Activated CD4-positive, alpha-beta T cell treated with anti-CD3 and anti-CD28 coated beads, Interleukin-2, amount 50 U/mL, for 4 hours (primary cell): Measurements from ENCODE around the gene TMEM132E.
A peak's percentile ranks its signal among the peaks of the same experiment; 100 is the strongest.

Source experiments
- DNase-seq, 2 experiments: peaks; one replicate each; pipeline ENCODE4 v3.0.0-alpha.2; 2020

TMEM132E gene

GRCh38 chr17:34569591-34569990 is 9.8 kb upstream of the TMEM132E start:
- no peak for DNase-seq

GRCh38 chr17:34570506-34570905 is 8.9 kb upstream of the TMEM132E start:
- DNase-seq, result no peak

DNA sequence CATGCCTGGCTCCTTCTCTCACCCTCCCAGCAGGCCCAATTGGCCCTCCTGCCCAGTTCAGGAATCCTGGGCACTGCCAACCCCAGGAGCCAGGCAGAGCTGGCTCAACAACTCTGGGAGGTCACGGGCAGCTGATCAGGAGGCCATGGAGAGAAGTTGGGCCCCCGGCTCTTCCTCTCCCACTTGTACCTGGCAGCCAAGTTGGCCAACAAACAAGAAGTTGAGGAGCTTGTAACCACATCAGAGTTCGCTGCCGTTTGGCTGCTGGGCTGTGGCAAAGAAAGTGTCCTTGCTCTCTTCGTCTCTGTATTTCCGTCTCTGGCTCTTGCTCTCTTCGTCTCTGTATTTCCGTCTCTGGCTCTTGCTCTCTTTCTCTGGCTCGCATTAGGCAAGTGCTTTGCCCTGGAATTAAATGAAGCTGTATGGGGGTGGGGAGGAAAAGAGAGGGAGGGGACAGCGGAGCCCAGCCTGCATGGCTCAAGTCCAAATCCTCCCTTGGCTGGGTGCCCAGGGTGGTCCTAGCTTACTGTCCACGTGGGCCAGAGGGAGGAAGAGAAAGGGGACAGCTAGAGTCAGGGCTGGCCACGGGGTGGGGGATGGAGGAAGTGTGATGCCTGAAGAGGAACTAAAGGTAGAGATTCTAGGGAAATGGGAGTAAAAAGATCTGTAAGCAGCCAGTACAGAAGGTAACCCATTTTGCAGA is 7.8 kb upstream of the TMEM132E start:
- DNase-seq, result no peak

DNA sequence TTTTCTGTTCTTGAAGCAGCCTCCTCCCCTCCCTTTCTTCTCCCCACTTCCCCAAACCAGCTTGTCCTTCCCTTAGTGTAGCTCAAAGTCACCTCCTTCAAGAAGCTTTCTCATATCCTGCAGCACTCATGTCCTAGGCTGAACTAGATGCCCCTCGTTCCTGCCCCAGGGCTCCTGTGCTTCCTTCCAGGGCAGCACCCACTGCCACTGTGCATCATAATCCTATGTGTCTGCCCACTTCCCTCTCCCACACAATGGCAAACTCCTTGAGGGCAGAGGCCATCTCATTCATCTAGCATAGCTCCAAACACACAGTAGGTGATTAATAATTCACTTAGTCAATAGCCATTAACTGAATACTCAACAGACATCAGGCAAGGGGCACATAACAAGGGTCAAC is 6.9 kb upstream of the TMEM132E start:
- DNase-seq, result no peak

DNA sequence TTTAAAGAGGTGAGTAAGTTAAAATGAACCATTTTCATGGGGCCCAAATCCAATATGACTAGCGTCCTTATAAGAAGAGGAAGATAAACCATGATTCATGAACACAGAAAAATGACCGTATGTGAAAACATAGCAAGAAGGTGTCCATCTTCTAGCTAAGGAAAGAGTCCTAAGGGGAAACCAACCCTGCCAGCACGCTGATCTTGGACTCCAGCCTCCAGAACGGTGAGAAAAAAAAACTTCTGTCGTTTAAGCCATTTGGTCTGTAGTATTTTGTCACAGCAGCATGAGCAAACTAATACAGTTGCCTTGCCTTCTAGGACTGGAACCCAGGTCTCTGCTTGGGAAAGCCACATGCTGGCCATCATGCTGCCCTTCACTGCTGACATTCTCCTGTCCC is 4.2 kb upstream of the TMEM132E start:
- no peak for DNase-seq

GRCh38 chr17:34578016-34578415 is 1.4 kb upstream of the TMEM132E start:
- no peak for DNase-seq

DNA sequence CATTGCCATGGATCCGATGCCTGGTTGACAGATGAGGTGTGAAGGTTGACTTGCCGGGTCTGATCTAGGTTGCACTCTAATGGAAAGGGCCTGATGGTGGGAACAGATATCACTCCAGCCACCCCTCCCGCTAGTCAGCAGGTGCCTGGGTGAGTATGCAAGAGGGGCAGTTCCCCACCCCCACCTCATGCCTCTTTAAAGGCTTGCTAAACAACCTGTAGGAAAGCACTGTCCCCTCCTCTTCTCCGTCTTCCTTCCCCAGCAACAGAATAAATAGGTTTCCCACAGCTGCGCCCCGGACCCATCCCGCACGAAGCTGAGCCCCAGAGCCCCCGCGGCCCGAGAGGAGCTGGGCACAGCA is 746 bp upstream of the TMEM132E start:
- no peak for DNase-seq

DNA sequence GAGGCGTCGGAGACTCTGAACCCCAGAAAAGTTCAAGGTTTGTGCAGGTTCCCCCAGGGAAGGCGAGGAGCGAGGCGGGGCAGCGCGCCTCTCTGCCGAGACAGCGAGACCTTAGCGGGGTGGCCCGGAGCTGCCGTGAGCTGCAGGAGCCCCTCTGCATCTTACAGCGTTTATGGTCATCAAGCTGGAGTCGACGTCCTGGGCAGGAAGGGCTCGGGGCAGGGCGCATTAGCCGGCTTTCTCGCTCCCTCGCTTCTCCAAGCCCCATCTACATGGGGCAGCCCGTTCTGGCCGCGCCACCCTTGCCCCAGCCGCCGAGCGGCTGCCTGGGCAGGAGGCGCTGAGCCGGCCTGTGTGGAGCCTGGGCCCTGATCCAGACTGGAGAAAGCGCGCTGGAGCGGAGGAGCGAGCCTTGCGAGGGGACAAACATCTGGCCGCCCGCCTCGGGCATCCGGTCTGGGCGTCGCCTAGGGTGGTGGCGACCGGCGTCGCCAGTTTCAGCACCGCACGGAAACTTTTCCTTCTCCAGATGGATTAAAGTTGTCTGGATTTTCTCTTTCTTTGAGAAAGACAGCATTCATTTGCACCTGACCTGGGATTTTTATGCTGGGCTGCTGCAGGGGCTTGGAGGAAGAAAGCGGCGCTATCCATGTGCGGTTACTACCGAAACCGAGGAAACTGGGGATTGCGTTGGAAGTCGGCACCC is 750 bp downstream of the TMEM132E start:
- DNase-seq, result no peak

DNA sequence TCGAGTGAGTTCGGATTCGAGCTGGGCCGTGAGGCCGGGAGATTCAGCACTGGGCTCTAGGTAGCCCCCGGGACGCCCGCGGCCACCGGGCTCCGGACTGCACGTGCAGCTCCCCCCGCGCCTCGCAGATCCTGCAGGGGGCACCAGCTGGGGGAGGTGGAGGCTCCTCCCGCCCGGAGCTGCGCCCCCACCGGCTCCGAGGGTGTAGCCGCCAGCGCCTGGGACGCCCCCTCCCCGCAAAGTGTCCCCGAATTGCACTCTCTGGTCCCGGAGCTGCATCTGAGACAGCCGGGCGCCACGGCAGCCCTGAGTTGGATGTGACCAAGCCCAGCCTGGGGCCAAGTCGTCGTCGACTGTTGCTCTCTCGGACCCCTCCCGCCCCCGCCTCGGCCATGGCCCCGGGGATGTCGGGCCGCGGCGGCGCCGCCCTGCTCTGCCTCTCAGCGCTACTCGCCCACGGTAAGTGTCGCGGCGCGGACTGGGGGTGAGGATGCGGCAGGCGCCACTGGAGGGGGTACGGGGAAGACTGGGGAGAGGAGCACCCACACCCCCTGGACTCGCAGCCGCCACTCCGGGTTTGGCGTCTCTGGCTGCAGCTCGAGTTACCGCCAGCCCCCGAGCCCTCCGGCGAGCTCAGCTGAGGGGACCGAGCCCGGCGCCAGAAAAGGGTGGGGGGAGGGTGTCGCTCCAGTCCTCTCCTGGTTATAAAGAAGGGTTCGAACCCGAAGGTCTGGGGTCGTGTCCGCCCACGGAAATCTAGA is 1.5 kb downstream of the TMEM132E start:
- peak in 1 of 2 experiments; percentile 6 for DNase-seq

DNA sequence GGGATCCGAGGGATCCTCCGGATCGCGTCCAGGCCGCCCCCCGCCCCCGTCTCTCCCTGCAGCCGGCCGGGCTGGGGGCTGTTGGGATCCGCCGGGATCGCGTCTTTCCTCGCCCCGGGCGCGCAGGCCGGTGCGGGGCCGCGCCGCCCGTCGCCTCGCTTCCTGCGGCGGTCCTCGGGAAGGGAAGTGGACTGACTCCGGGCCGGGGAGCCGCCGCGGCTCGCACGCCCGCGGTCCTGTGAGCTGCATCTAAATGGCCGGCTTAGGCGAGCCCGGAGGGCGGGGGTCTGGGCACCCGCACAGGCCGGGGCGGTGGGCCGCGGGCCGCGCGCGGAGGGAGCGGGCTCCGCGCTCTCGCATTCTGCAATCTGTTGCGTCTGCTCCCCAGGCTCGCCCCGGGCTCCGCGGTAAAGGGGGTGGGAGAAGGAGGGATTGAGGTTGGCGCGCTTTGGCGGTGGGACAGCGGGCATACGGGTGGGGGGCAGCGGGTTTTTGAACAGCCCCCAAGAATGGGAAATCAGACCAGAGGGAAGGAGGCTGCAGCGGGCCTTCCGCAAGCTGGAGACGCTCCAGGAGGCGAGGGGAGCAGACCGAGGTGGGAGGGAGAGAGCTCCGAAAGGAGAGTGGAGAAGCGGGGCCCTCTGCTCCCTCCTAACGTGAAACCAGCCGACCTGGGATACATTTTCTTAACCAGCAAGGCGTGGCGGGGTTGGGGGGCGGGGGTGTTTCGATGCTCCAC is 2.2 kb downstream of the TMEM132E start:
- DNase-seq, result no peak

GRCh38 chr17:34582185-34582900 is 3.0 kb downstream of the TMEM132E start:
- DNase-seq, result no peak

GRCh38 chr17:34582901-34583245 is 3.5 kb downstream of the TMEM132E start:
- DNase-seq, result no peak

- DNase-seq, result no peak
Observed at GRCh38 chr17:34584805-34585416, 5.5 kb downstream of the TMEM132E start.

GRCh38 chr17:34586346-34586846 is 7.0 kb downstream of the TMEM132E start:
- no peak for DNase-seq

DNA sequence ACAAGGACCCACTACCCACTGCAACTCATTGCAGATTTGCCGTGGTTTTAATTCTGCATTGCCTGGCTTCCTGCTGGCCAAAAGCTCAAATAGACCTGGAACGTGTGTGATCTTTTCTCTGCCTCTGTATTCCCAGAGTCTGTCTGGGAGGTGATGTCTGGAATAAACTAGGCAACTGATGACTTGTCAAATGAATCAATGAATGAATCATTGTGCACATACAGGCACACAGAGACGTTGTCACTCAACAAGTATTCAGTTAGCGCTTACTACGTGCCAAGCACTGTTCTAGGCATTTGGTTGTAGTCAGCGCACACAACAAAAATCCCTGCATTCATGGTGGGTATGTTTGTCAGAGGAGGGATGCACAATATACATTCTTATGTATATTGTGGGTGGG is 8.9 kb downstream of the TMEM132E start:
- no peak for DNase-seq

DNA sequence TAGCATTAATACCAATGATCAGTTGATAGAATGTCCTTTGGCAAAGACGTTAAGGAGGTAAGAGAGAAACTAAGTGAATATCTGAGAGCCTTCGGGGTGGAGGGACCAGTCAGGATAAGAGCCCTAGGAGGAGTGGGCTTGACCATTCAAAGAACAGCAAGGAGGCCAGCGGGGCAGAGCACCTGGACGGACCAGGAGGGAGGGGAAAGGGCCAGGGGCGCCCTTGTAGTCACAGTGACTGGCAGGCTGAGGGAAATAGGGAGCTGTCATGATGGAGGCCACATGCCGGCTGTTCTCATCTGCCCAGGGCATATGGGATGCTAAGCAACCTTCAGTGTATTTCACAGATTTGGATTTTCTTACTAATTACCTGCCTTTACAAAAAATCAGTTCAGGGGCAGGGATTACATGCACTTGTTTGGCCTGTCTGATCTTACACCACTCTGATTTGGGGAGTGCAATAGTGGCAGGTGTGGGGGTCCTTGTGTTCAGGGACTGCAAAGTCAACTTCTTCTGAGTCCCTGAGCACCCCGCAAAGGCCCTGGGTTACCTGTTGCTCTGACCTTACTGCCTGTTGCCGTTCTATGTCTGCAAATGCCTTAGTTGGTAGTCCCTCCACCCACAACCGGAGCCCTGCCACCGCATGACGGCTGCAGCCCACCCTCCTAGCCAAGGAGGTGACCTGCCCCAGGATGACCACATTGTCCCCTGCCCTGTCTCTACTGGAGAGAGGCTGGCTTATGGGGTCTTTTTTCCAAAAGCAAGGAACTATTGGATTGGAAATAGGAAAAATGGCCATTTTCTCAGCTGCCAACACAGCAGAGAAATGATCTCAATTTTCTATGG is 10.0 kb downstream of the TMEM132E start:
- DNase-seq, result no peak

DNA sequence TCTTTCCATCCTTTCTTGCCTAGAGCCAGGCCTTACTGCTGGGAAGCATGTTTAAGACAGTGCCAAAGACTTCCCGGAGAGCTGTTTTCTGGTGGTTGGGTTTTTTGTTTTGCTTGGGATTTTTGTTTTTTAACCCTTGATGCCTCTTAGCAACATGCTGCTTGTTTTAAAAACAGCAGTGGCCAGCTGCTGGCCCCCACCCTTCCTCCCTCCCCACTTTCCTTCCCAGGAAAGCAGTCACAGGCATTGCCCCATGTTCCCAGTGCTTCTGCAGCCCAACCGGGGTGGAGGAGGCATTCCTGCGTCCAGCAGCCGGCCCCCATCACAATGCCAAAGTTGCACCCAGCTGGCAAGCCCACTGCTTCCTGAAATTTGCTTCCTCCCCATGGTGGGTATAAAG is 12.6 kb downstream of the TMEM132E start:
- no peak for DNase-seq

DNA sequence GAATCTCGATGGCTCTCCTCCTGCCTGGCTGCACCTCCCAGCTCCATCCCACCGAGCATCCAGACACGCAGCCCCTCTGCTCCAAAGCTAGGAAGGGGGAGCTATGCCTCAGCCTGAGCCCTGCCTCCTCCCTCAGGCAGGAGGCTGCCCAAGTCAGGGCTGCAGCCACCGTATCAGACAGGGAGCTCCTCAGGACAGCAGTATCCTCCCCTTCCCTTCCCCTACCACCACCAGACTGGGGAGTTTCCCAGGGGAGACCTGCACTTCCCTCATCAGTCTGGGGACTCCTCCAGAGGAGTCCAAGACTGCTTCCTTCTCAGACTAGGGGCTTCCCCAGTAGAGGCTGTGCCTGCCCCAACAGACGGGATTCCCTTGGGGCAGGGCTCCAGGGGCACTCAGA is 17.5 kb downstream of the TMEM132E start:
- no peak for DNase-seq

- no peak for DNase-seq
Observed at GRCh38 chr17:34598161-34598776, 18.9 kb downstream of the TMEM132E start.

DNA sequence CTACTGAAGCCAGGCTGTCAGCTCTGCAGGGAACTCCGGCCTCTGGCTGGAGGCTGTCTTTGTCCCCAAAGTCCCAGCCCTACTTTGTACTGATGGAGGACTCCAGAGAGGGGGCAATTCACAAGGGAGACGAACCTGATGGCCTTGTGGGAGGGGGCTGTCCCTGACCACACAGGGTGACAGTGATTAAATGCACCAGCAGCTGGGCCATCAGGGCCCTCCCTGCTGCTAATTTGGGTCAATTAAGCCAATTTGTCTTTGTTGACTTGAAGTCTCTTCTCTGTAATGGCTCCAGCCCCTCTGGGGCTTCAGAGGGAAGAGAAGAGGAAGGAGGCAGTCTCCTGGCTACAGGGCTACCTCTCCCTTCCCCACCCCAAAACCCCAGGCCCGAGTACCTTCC is 22.0 kb downstream of the TMEM132E start:
- no peak for DNase-seq

DNA sequence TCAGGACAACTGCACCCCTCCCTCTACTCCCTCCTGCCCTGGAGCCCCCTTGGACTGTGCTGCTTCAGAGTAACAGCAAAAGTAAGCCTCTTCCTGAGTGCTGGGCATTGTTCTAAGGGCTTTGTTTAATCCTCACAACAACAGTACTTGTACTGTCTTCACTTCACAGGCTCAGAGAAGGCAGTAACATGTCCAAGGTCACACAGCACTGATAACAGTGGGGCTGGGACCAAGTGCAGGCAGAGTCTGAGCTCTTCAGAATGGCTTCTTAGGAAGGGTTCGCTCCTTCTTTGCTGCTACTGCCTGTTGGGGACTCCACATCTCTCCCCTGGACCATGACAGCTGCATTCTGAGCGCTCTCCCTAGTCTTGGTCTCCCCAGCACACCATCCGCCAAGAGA is 24.6 kb downstream of the TMEM132E start:
- DNase-seq, result no peak
